PC-9 (cell line): ENCODE measurements around the gene DEFB108B.
"Not testable (repeated sequence)": the region's sequence is repeated elsewhere in the genome, so short reads cannot be mapped to it uniquely, and the experiment has no call there.

Experiments
- EZH2 ChIP-seq: fragments of 200-600 bp; sonication (generic); IDR thresholded peaks from 2 replicates; pipeline ENCODE4 v1.8.0; 2017; ENCODE audit warnings: antibody characterized with exemption, low read depth
- TF ChIP-seq, protein P1 (sequence below): fragments of 200-600 bp; sonication (generic); conservative IDR thresholded peaks from 2 replicates; pipeline ENCODE4 v1.6.1; 2017; ENCODE audit warnings: mixed run types, antibody characterized with exemption, mild to moderate bottlenecking, moderate library complexity

DNA sequence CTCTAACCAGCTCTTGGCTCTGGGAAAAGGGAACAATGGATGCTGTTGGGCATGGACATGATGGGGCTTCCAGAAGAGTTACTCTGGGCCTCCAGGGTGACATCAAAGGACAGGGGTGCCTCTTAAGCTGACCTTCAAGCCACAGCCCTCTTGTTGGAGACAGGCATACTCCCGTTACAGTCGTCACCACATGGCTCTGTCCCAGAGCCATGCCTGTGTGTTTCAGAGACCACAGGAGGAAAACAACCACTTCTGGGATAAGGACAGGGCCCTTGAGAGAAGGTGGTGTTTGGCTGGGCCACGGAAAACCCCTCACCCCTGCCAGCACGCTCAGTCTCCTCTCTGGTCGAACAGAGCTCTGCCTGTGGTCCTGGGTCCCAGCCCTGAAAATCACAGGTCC, 37.8 kb upstream of the DEFB108B start:
- TF ChIP-seq, protein P1, sequence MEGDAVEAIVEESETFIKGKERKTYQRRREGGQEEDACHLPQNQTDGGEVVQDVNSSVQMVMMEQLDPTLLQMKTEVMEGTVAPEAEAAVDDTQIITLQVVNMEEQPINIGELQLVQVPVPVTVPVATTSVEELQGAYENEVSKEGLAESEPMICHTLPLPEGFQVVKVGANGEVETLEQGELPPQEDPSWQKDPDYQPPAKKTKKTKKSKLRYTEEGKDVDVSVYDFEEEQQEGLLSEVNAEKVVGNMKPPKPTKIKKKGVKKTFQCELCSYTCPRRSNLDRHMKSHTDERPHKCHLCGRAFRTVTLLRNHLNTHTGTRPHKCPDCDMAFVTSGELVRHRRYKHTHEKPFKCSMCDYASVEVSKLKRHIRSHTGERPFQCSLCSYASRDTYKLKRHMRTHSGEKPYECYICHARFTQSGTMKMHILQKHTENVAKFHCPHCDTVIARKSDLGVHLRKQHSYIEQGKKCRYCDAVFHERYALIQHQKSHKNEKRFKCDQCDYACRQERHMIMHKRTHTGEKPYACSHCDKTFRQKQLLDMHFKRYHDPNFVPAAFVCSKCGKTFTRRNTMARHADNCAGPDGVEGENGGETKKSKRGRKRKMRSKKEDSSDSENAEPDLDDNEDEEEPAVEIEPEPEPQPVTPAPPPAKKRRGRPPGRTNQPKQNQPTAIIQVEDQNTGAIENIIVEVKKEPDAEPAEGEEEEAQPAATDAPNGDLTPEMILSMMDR = not testable (repeated sequence)
- TF ChIP-seq EZH2 = not testable (repeated sequence)
